K562 (cell line): ENCODE measurements around the gene PRPF8. TPM values are rescaled to one million over a fixed set of nuclear protein-coding genes. Genes with fewer than 3 reads are reported as not detected.

Source experiments
- BDP1 ChIP-seq: IDR thresholded peaks from 3 replicates; pipeline ENCODE4 v1.6.1; 2011; ENCODE audit not compliant: insufficient read length, insufficient read depth
- BHLHE40 ChIP-seq: IDR thresholded peaks from 2 replicates; pipeline ENCODE4 v1.6.1; 2011; ENCODE audit warnings: low read length, improper control_type of control experiment
- E2F4 ChIP-seq: sonication (generic); formaldehyde crosslinking; IDR thresholded peaks from 2 replicates; pipeline ENCODE4 v1.8.0; 2022; ENCODE audit warnings: mild to moderate bottlenecking, low read depth, missing genetic modification reagents
- FOXK1 ChIP-seq: sonication (generic); formaldehyde crosslinking; IDR thresholded peaks from 2 replicates; pipeline ENCODE4 v1.8.0; 2022; ENCODE audit warnings: missing genetic modification reagents, mild to moderate bottlenecking, borderline replicate concordance
- HMGN3 ChIP-seq: IDR thresholded peaks from 2 replicates; pipeline ENCODE4 v1.6.1; 2011; ENCODE audit warnings: borderline replicate concordance, low read depth, mild to moderate bottlenecking, mixed read lengths, low read length; ENCODE audit not compliant: insufficient read length; ENCODE audit errors: extremely low read depth
- KAT8 ChIP-seq: fragments of 450-650 bp; IDR thresholded peaks from 2 replicates; pipeline ENCODE4 v1.6.1; 2016; ENCODE audit warnings: low read depth, mild to moderate bottlenecking
- KLF16 ChIP-seq: IDR thresholded peaks from 2 replicates; pipeline ENCODE4 v1.6.1; 2016; ENCODE audit warnings: antibody characterized with exemption
- MECOM ChIP-seq: fragments of 250-450 bp; sonication (Bioruptor Pico); IDR thresholded peaks from 2 replicates; pipeline ENCODE4 v1.8.0; 2022; ENCODE audit warnings: inconsistent platforms
- POLR2AphosphoS5 ChIP-seq: IDR thresholded peaks from 2 replicates; pipeline ENCODE4 v1.6.1; 2011; ENCODE audit warnings: mild to moderate bottlenecking, low read depth, low read length, moderate library complexity; ENCODE audit not compliant: control insufficient read depth, insufficient read depth
- SREBF2 ChIP-seq: sonication (generic); formaldehyde crosslinking; IDR thresholded peaks from 2 replicates; pipeline ENCODE4 v1.4.0; 2020; ENCODE audit warnings: mild to moderate bottlenecking, missing genetic modification reagents
- ZEB2 ChIP-seq: fragments of 450-650 bp; IDR thresholded peaks from 2 replicates; pipeline ENCODE4 v1.6.1; 2016
- ZNF507 ChIP-seq: conservative IDR thresholded peaks from 2 replicates; pipeline ENCODE4 v1.6.1; 2017; ENCODE audit warnings: missing genetic modification characterization, missing compliant biosample characterization
- ZNF696 ChIP-seq: fragments of 250-450 bp; sonication (Bioruptor Pico); conservative IDR thresholded peaks from 2 replicates; pipeline ENCODE4 v1.4.0; 2020; ENCODE audit warnings: mild to moderate bottlenecking, moderate library complexity
- polyA plus RNA-seq, 8 experiments: library from polyadenylated mRNA; depleted of rRNA in 4 of 8; stranded (reverse) in 5 of 8; unstranded in 3 of 8; fragments of >200 nt; fragmentation: Nextera tagmentation in 2 of 8; fragmentation: Illumina TruSeq in 1 of 8; extraction: Ambion mirVana in 2 of 8; extraction: Trizol in 1 of 8; gene quantifications; 2 replicates each; pipeline versions ENCODE4 v1.2.1 to v1.2.3, GENCODE V29; 2011 to 2014; ENCODE audit warnings: inconsistent platforms in 1 of 8, missing spikeins in 1 of 8
- total RNA-seq, 7 experiments: library from RNA; depleted of rRNA in 6 of 7; stranded (reverse); fragments of >200 nt in 6 of 7; fragmentation: Illumina TruSeq in 2 of 7; extraction: Trizol in 2 of 7; gene quantifications; 2 replicates each; pipeline versions ENCODE4 v1.2.1 to v1.2.3, GENCODE V29; 2011 to 2021; ENCODE audit warnings: low replicate concordance in 1 of 7
- TF ChIP-seq, protein P1 (sequence below), 3 experiments: fragments of 200-800 bp in 1 of 3; fragments of 250-450 bp in 1 of 3; fragments of 450-650 bp in 1 of 3; sonication (Bioruptor Pico) in 1 of 3; sonication (Bioruptor generic) in 1 of 3; formaldehyde crosslinking in 1 of 3; IDR thresholded peaks; 2 replicates each; pipeline versions ENCODE4 v1.6.1 to v1.8.0; 2016 to 2022; ENCODE audit warnings: mild to moderate bottlenecking in 2 of 3, missing genetic modification characterization in 2 of 3, missing compliant biosample characterization in 1 of 3, moderate library complexity in 1 of 3
- TF ChIP-seq, protein P2 (sequence below): fragments of 250-450 bp; sonication (Bioruptor Pico); IDR thresholded peaks from 2 replicates; pipeline ENCODE4 v1.8.0; 2022; ENCODE audit warnings: inconsistent platforms, mild to moderate bottlenecking, moderate library complexity, borderline replicate concordance
- TF ChIP-seq, protein P3 (sequence below): fragments of 200-800 bp; sonication (Bioruptor generic); IDR thresholded peaks from 2 replicates; pipeline ENCODE4 v1.6.1; 2017; ENCODE audit warnings: missing genetic modification characterization, missing compliant biosample characterization

PRPF8 gene
- total and polyA plus RNA-seq, 9 of the 15 experiments (the other 6 are each of a cell fraction or from before 2014, with no cell fraction given) = 64.3 to 294 (median 85.9) TPM

- TF ChIP-seq, protein P1, sequence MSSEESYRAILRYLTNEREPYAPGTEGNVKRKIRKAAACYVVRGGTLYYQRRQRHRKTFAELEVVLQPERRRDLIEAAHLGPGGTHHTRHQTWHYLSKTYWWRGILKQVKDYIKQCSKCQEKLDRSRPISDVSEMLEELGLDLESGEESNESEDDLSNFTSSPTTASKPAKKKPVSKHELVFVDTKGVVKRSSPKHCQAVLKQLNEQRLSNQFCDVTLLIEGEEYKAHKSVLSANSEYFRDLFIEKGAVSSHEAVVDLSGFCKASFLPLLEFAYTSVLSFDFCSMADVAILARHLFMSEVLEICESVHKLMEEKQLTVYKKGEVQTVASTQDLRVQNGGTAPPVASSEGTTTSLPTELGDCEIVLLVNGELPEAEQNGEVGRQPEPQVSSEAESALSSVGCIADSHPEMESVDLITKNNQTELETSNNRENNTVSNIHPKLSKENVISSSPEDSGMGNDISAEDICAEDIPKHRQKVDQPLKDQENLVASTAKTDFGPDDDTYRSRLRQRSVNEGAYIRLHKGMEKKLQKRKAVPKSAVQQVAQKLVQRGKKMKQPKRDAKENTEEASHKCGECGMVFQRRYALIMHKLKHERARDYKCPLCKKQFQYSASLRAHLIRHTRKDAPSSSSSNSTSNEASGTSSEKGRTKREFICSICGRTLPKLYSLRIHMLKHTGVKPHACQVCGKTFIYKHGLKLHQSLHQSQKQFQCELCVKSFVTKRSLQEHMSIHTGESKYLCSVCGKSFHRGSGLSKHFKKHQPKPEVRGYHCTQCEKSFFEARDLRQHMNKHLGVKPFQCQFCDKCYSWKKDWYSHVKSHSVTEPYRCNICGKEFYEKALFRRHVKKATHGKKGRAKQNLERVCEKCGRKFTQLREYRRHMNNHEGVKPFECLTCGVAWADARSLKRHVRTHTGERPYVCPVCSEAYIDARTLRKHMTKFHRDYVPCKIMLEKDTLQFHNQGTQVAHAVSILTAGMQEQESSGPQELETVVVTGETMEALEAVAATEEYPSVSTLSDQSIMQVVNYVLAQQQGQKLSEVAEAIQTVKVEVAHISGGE (CRISPR knock-in tag; IDR thresholded peaks at IDR 0.05) = peak in 1 of 3 experiments; percentile 26; a peak in 1 of 6 replicates
- TF ChIP-seq ZNF507 (tag) = no peak
- TF ChIP-seq POLR2AphosphoS5 = peak; percentile 83
- no peak for TF ChIP-seq ZNF696 (CRISPR knock-in tag)
- TF ChIP-seq, protein P2, sequence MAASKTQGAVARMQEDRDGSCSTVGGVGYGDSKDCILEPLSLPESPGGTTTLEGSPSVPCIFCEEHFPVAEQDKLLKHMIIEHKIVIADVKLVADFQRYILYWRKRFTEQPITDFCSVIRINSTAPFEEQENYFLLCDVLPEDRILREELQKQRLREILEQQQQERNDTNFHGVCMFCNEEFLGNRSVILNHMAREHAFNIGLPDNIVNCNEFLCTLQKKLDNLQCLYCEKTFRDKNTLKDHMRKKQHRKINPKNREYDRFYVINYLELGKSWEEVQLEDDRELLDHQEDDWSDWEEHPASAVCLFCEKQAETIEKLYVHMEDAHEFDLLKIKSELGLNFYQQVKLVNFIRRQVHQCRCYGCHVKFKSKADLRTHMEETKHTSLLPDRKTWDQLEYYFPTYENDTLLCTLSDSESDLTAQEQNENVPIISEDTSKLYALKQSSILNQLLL (CRISPR knock-in tag) = no peak
- TF ChIP-seq KAT8 = no peak
- TF ChIP-seq E2F4 (CRISPR knock-in tag) = no peak
- TF ChIP-seq BHLHE40 = peak; percentile 42
- TF ChIP-seq ZEB2 = no peak
- no peak for TF ChIP-seq SREBF2 (CRISPR knock-in tag)
- no peak for TF ChIP-seq FOXK1
- no peak for TF ChIP-seq HMGN3
- TF ChIP-seq BDP1 = no peak
- TF ChIP-seq MECOM (CRISPR knock-in tag) = no peak
- TF ChIP-seq, protein P3, sequence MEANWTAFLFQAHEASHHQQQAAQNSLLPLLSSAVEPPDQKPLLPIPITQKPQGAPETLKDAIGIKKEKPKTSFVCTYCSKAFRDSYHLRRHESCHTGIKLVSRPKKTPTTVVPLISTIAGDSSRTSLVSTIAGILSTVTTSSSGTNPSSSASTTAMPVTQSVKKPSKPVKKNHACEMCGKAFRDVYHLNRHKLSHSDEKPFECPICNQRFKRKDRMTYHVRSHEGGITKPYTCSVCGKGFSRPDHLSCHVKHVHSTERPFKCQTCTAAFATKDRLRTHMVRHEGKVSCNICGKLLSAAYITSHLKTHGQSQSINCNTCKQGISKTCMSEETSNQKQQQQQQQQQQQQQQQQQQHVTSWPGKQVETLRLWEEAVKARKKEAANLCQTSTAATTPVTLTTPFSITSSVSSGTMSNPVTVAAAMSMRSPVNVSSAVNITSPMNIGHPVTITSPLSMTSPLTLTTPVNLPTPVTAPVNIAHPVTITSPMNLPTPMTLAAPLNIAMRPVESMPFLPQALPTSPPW (CRISPR knock-in tag) = peak; percentile 74; the same call in 1 of the 2 replicates
- no peak for TF ChIP-seq KLF16
These were observed 31.6 kb upstream of the PRPF8 start (continued) for GRCh38 chr17:1716076-1716911.
